Measurements from ENCODE around the gene SGCG.

Gene SGCG

DNA sequence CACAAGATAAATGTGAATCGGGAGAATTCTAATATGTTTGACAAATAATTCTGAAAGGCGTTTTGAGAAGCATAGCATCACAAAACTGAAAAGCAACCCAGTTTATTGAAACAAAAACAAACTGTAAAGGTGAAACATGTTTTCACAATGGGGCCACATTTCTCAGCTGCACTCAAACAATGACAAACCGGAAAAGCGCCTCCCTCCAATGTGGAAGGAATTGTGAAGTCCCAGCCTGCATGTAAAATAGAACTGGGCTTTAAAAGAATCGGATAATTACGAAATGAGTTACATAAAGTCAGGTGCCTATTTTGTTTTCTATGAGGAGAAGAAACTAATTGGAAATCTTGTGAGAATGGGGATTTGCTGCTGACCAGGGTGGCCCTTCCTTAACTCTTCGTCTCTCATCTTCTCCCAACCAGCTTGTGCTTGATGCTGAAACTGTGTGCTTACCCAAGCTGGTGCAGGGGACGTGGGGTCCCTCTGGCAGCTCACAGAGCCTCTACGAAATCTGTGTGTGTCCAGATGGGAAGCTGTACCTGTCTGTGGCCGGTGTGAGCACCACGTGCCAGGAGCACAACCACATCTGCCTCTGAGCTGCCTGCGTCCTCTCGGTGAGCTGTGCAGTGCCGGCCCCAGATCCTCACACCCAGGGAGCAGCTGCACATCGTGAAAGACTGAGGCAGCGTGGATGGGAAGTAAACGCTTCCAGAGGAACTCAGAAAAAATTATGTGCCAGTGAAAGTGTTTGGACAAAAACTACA lies 143.3 kb downstream of the SGCG start:
- DNase-seq (ENCODE audit: low read depth in 1 of 2, low spot score in 1 of 2): no peak

DNA sequence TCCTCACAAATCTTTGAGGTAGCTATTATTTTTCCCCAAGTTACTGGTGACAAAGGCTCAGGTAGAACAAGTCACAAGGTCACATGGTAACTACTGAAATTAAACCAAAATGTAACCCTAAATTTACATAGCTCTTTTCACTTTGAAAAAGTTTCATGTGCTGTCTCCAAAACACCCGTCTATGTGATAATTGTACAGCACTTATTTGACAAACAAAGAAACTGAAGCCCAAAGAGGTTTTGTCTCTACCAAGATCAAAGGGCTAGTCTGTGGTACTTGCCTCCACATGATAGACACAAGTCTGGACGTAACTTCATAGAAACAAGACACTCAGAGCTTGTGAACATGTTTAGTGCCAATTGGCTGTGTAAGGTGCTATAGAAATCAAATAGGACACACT lies 144.4 kb downstream of the SGCG start:
- no peak for DNase-seq (ENCODE audit: low read depth in 1 of 2, low spot score in 1 of 2)

DNA sequence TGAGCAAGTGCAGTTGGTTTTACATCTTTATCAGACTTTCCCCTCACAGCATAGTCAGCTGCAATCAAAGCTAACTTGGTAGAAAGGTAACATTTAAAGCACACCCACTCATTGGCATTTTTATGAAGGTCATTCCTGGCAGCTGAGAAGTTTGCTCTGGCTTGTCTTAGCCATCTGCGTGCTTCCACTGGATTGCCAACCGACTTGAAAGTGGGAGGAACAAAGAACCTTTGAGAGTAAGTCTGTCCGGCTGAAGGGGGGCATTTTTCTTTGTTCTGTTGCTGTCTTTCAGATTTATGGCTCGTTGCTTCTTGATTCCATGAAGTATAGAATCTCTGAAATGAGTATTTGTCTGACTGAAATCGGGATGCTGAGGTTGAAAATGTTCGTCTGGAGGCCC lies 149.6 kb downstream of the SGCG start:
- no peak for DNase-seq (ENCODE audit: low read depth in 1 of 2, low spot score in 1 of 2)

DNA sequence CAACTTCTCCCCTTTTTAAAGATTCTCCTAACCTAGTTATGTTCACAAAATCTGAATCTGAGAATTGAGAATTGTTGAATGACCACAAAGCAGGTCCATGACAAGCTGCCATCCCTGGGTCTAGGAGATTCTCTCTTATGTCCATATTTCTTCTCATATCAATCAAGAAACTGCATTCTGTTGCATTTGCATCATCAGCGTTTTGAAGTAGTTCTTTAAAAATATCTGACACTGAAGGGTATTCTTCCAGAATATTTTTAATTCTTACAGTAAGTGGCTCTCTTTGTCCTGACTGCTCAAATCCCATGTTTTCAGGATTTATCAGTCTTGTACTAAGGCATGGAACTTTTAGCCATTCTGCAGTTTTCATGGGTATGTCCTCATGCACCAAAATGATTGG lies 158.4 kb downstream of the SGCG start:
- no peak for DNase-seq (ENCODE audit: low read depth in 1 of 2, low spot score in 1 of 2)

DNA sequence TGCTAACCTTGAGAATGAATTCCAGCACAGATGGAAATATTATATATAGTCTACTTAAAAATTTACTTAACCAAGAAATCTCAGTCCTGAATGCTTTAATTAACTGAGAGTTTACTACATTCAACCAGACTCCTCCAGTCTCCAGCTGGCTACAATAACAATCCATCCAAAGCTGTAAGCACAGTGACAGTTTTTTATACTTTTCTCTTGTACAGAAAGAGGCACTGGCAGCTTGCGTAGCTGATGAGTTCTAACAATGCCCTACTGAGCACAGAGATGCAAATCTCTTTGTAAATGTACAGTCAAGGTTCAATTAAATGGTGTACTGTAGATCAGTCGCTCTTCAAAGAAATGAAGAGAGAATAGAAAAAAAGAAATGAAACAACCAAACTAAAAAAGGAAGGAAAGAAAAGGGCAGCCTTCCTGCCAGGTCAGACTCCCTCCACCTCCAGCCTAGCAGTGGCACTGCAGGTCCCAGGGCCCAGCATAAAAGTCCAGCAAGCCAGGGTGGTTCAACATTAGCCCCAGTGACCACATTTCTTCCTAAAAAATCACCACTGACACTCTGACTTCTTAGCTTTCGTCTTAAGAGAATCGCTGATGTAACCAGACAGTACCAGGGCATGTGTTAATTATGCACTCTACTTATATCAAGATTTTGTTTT lies 164.3 kb downstream of the SGCG start:
- no peak for DNase-seq (ENCODE audit: low read depth in 1 of 2, low spot score in 1 of 2)

DNA sequence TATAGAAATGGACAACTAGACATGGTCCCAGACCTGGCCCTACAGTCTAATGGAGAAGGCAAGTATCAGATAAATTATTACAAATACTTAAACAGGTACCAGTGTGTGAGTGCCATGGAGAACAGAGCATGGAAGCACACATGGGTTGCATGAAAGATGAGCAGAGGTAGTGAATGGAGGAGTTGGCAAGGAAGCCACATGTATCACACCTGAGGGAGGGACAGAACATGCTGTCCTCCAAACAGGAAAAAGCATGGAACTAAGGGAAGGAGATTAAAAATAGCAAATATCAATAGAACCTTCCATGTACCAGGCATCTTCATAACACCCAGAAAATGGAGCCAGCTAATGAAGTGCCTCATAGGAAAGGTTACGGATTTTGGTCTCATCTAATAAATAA lies 166.8 kb downstream of the SGCG start:
- no peak for DNase-seq (ENCODE audit: low read depth in 1 of 2, low spot score in 1 of 2)

DNA sequence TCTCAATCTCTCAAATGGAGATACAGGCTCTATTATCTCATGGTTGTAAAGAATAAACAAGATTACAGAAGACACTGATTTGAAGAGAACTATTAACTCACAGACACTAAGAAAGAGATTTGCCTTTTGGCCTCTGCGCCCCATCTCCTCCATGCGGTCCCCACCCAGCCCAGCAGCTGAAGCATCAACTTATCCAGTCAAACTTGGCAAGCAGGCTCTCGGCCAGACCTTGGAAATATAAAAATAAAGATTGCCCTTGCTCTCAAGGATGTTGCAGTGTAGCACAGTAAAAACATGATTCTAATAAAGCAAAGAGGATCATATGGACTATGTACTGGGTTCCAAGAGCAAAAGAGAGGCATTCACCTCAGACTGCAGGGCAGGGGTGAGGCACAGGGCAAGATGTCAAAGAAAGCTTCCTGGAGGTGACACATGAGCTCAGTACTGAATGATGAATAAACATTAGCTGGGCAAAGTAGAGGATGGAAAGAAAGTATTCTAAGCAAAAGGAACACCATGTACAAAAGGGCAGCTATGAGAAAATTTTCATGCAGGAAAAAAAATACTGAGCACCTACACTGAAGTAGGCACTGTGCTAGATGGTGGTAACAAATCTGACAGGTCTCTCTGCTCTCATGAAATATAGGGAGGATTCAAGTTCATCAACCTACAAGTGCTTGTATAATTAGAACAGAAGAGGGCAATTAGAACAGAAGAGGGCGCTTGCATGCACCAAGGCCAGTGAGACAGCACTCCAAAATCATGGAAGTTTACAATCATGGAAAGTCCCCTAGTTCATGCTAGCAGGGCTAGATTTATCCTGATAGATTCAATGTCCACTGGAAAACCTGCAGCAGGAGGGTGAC lies 167.7 kb downstream of the SGCG start:
- no peak for DNase-seq (ENCODE audit: low read depth in 1 of 2, low spot score in 1 of 2)

DNA sequence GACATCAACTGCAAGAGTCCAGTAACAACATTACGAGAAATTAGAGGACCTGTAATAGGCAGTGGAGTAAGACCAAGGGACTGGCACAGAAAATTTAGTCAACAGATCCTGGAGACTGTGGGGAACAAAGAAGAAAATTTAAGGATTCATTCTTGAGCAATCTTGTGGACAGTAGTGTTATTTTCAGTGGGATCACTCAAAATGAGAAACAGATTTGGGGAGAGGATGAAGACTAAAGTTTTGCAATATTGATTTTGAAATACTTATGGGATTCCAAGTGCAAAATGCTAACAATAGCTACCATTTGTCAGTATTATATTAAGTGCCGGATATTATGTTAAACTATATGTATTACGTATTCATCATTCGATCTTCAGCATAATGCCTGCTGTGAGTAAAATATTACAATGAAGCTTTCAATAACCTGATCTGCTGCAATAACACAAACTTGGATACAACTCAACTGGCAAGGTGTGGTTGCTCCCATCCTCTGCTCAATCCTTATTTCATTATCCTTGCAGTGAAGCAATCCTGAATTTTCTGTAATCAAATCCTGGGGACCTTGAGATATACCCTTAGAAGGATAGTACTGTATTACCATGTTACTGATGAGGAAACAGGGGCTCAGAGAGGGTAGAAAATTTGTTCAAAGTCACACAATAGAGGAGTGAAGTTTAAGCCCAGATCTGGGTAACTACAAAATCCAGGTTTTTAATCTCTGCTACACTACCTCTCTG lies 168.6 kb downstream of the SGCG start:
- DNase-seq (ENCODE audit: low read depth in 1 of 2, low spot score in 1 of 2): no peak

DNA sequence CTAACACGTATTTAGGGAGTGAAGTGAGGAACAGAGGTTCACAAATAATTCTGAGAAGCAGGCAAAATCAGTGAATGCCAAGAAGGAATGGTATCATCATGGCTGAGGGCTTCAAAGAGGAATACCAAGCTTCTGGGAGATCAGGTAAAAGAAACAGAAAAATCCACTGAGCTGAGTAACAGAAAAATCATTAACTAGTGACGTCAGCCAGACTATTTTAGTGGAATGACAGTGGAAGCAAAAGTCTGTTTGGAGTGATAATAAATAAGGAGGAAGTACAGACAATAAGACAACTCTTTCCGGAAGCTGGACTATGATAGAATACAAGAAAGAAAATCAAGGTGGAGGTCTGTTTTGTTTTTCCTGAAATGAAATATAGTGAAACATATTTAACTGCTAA lies 169.2 kb downstream of the SGCG start:
- DNase-seq (ENCODE audit: low read depth in 1 of 2, low spot score in 1 of 2): no peak

DNA sequence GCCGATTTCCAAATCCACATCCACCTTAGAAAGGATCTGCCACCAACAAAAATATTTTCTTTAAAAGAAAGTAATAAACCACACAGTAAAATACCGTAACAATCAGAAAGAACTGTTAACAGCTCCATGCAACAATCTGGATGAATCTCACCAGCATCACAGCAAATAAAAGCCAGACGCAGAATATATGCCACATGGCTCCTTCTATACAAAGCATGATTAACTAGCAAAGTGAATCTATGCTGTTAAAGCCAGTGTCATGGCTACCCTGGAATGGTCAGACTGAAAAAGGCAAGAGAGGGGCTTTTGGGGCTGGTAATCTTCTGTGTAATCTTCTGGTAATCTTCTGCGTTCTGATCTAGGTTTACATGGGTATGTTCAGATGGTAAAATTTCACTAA lies 171.4 kb downstream of the SGCG start:
- no peak for DNase-seq (ENCODE audit: low read depth in 1 of 2, low spot score in 1 of 2)

DNA sequence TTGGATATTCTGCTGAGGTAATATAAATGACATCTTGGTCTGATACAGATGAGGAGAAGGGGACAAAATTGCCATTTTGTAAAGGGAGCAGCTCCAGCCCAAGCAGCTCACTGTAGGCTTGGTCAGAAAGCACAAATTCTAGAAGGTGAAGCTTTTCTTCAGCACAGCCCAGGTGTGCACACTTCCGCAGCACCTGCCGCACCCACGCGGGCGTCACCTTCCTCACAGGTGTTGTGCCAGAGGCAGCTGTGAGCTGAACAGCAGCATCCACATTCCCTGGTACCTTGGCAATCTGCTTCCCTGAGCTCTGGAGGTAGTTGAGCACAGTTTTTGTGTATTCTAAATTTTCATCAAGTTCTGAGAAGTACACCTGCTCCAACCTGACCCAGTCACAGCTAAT lies 173.7 kb downstream of the SGCG start:
- DNase-seq (ENCODE audit: low read depth in 1 of 2, low spot score in 1 of 2): no peak

DNA sequence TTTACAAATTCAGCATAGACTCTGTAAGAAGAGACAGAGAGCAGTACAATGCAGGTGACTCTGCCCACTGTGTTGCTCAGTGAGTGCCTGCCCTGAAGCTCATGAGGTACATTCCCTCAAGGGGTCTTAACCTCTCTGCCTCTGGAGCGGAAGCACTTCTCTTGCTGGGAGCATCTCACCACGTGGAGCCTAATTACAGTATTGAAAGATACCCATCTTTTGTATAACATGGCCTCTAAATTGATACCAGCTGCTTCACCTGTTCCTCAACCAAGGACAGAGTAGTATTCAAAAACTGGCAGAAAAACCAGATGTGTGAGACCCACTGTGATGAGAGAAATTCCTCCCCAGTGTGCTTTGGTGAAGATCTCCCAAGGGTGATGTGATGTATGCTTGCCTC lies 175.6 kb downstream of the SGCG start:
- no peak for DNase-seq (ENCODE audit: low read depth in 1 of 2, low spot score in 1 of 2)

DNA sequence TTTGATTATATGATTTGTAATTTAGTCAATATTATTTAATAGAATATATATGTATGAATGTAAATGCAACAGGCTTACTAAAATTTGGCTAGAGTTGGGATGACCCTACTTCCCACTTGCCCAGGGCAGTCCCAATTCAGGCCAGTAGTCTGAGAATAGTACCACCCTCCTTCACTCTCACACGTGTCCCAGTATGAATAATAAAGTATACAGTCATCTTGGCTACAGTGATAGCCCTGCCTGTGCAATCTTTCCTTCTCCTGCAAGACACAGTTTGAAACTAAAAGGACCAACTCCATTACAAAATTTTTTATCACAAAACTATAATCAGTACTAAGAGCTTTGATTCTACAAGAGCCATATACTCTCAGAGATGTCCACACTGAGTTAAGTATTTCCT lies 176.6 kb downstream of the SGCG start:
- no peak for DNase-seq (ENCODE audit: low read depth in 1 of 2, low spot score in 1 of 2)

DNA sequence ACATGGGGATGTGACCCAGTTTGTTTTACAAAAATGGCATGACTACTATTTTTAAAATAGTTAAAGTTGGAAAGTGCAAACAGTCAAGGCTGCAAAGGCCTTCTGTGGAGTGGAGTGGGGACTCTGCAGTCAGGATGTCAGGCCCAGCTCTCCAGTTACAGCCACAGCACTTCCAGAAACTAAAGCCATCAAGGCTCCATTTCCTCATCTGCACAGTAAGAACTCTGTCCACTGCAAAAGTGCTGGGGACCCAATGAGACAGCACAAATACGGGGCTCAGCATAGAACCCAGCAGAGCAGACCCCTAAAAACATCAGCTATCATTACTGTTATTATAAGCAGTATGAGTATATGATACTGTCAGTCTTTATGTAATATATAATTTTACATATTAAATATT lies 179.1 kb downstream of the SGCG start:
- DNase-seq (ENCODE audit: low read depth in 1 of 2, low spot score in 1 of 2): no peak

DNA sequence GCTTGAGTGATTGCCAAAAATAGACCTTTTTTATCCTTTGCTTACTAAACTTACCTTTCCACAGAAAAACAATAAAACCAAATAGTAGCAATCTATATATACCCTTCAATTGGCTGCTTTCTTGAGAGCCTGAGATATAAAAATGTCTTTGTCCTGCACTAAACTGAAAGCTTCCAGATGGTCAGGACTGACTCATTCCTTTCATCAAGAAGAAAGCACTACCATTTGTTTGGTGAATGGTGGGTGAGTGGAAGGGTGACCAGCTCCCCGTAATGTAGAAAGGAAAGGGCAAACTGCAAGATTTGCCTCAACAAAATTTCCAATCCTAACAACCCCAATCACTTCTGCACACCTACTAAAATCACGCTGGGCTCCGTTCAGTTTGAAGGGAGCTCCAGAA lies 184.9 kb downstream of the SGCG start:
- no peak for DNase-seq (ENCODE audit: low read depth in 1 of 2, low spot score in 1 of 2)

DNA sequence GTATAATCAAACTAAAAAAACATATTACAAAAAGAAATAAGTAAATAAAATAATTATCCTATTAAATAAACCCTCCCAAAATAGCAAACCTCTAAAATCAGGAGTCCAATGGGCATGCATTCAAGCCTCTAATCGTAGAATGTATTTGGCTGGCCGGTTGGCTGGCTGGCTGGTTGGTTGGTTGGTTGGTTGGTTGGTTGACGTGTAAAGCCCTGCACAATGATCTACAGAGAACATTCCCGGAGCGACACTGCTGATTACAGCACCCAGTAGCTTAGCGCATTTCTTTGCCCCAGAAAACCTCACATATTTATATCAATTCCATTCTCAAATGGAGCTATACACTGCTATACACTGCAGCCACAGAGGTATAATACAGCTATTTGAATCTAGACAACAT lies 187.1 kb downstream of the SGCG start:
- DNase-seq (ENCODE audit: low read depth in 1 of 2, low spot score in 1 of 2): no peak

DNA sequence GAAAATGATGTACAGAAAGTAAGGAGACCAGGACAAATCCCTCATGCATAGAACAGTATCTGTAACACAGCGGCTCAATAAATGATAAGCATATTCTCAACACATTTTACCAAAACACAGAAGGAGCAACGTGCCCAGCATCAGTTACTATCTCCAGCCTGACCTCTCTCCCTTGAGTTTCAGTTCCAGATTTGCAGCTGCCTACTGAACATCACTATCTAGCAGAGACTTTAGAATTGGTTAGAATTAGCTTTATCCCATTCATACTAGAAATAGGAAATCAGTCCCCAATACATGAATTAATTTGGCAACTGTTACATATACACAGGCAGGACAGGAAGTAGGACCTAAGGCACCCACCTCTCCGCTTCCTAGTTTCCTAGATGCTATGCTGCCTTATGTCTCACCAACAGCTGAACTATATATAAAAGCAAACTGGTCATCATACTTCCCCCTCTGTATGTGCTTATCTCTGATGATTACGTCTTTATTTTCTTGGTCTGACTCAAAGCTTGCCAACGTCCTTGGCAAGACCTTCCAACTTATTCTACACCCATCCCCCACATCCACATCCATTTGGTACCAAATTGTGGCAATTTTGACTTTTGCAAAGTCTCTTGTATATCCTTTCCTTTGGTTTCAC lies 191.6 kb downstream of the SGCG start:
- no peak for DNase-seq (ENCODE audit: low read depth in 1 of 2, low spot score in 1 of 2)
